Panc1 (cell line): Measurements from ENCODE around the gene SAMD4B. TPM values are rescaled to one million over a fixed set of nuclear protein-coding genes. Genes with fewer than 3 reads are reported as not detected.

ENCODE experiments used
- ATAC-seq: fragments of 200-7000 bp; cut with Tn5 transposase; 2 replicates; pipeline ENCODE4 v1.9.1; 2020; ENCODE audit warnings: mild to moderate bottlenecking, moderate library complexity
- BruUV-seq: library from RNA; stranded (reverse); fragments of 400-500 nt; replicated peaks from 2 replicates; lab custom pipeline; 2021; lab: Mats Ljungman, UMichigan
- CTCF ChIA-PET: fragments of 300-600 bp; sonication (Branson Sonifier 250); formaldehyde crosslinking; loops from one replicate; lab custom pipeline; 2022; ENCODE audit warnings: antibody characterized with exemption; lab: Charles Lee
- POLR2A ChIA-PET: fragments of 300-600 bp; sonication (Branson Sonifier 250); formaldehyde crosslinking; loops from one replicate; lab custom pipeline; 2022; ENCODE audit warnings: antibody characterized with exemption; lab: Charles Lee
- DNase-seq: peaks from one replicate; pipeline ENCODE4 v3.0.0-alpha.2; 2010; ENCODE audit warnings: low read depth, low spot score
- H3K27ac ChIP-seq: 2 replicates; pipeline ENCODE4 v1.5.1; 2011; ENCODE audit warnings: mild to moderate bottlenecking, low read length, inconsistent platforms
- H3K27me3 ChIP-seq: fragments of 200-500 bp; sonication (Bioruptor generic); 2 replicates; pipeline ENCODE4 v1.6.0; 2014; ENCODE audit warnings: low read length, inconsistent platforms; ENCODE audit not compliant: control insufficient read depth, insufficient read depth
- H3K36me3 ChIP-seq: fragments of 200-500 bp; sonication (Bioruptor generic); 2 replicates; pipeline ENCODE4 v1.5.1; 2014; ENCODE audit warnings: inconsistent platforms, mild to moderate bottlenecking, low read length, moderate library complexity; ENCODE audit not compliant: control insufficient read depth, insufficient read depth
- H3K4me1 ChIP-seq: 2 replicates; pipeline ENCODE4 v1.5.1; 2011; ENCODE audit warnings: inconsistent platforms, mild to moderate bottlenecking, low read length, moderate library complexity; ENCODE audit not compliant: control insufficient read depth, insufficient read depth
- H3K4me3 ChIP-seq, 2 experiments: 2 replicates each; pipeline ENCODE4 v1.5.1; 2011 to 2012; ENCODE audit warnings: low read depth in 2 of 2, low read length in 2 of 2, mild to moderate bottlenecking in 2 of 2, inconsistent platforms in 1 of 2, moderate library complexity in 1 of 2
- H3K9me3 ChIP-seq: fragments of 200-500 bp; sonication (Bioruptor generic); 2 replicates; pipeline ENCODE4 v1.5.1; 2014; ENCODE audit warnings: low read depth, mild to moderate bottlenecking, inconsistent platforms, low read length, moderate library complexity; ENCODE audit not compliant: control insufficient read depth, insufficient read depth
- POLR2AphosphoS5 ChIP-seq: IDR thresholded peaks from 2 replicates; pipeline ENCODE4 v1.6.1; 2012; ENCODE audit warnings: mild to moderate bottlenecking, low read depth, low read length, moderate library complexity
- SIN3A ChIP-seq: IDR thresholded peaks from 2 replicates; pipeline ENCODE4 v1.6.1; 2012; ENCODE audit warnings: low read depth, mild to moderate bottlenecking, low read length, moderate library complexity, borderline replicate concordance; ENCODE audit not compliant: insufficient read depth
- TCF7L2 ChIP-seq: IDR thresholded peaks from 2 replicates; pipeline ENCODE4 v1.6.1; 2011; ENCODE audit warnings: mild to moderate bottlenecking, low read depth, low read length, inconsistent platforms
- in situ Hi-C: cut with HindIII; loops from 2 replicates; pipeline ENCODE4 v1.10.0; 2016; ENCODE audit warnings: low sequenced_read_pairs, low pct_unique_long_range_greater_than_20kb
- intact Hi-C: fragments of 100-400 bp; cut with micrococcal nuclease; formaldehyde crosslinking; loops from one replicate; pipeline ENCODE4 v1.10.0; 2022; ENCODE audit not compliant: unreplicated experiment
- total RNA-seq: library from RNA; stranded (reverse); gene quantifications from one replicate; pipeline ENCODE4 v1.2.1, GENCODE V29; 2021; ENCODE audit not compliant: unreplicated experiment
- TF ChIP-seq, protein P1 (sequence below): fragments of 450-650 bp; IDR thresholded peaks from 2 replicates; pipeline ENCODE4 v1.5.1; 2017; ENCODE audit warnings: mild to moderate bottlenecking
- TF ChIP-seq, protein P2 (sequence below), 2 experiments: IDR thresholded peaks; 2 replicates each; pipeline ENCODE4 v1.6.1; 2011 to 2012; ENCODE audit warnings: low read depth in 2 of 2, control low read depth in 1 of 2, low read length in 1 of 2, mild to moderate bottlenecking in 1 of 2, moderate library complexity in 1 of 2; ENCODE audit not compliant: insufficient read depth in 1 of 2

Gene SAMD4B
- total RNA-seq, 1 experiment from 2014 or later = 1,339 TPM

- Histone ChIP-seq H3K27me3 (no peaks in the 10 kb centered on the region), H3K27ac (peak overlapping the region; percentile 90), H3K9me3 (no peaks in the 10 kb centered on the region), H3K36me3 (no peaks in the 10 kb centered on the region), H3K4me1 (peaks cover 89% of the 10 kb centered on the region), H3K4me3 (peak overlapping the region; percentile 34 to 55; a peak in 3 of 4 replicates)
- CTCF ChIA-PET = interaction anchor here (0.6 to 7.4 kb wide), 14 partner anchors 10 to 753 kb away, joined by 3 to 280 read pairs (median 7); partner anchors contain the start of genes MED29, PAF1, PLEKHG2 and RPS16
- ATAC-seq (peak; percentile 13), DNase-seq (peak; percentile 91)
- TF ChIP-seq, protein P1, sequence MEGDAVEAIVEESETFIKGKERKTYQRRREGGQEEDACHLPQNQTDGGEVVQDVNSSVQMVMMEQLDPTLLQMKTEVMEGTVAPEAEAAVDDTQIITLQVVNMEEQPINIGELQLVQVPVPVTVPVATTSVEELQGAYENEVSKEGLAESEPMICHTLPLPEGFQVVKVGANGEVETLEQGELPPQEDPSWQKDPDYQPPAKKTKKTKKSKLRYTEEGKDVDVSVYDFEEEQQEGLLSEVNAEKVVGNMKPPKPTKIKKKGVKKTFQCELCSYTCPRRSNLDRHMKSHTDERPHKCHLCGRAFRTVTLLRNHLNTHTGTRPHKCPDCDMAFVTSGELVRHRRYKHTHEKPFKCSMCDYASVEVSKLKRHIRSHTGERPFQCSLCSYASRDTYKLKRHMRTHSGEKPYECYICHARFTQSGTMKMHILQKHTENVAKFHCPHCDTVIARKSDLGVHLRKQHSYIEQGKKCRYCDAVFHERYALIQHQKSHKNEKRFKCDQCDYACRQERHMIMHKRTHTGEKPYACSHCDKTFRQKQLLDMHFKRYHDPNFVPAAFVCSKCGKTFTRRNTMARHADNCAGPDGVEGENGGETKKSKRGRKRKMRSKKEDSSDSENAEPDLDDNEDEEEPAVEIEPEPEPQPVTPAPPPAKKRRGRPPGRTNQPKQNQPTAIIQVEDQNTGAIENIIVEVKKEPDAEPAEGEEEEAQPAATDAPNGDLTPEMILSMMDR = no peak
- TF ChIP-seq POLR2AphosphoS5 (no peak), TCF7L2 (no peak), SIN3A (no peak)
- TF ChIP-seq, protein P2, sequence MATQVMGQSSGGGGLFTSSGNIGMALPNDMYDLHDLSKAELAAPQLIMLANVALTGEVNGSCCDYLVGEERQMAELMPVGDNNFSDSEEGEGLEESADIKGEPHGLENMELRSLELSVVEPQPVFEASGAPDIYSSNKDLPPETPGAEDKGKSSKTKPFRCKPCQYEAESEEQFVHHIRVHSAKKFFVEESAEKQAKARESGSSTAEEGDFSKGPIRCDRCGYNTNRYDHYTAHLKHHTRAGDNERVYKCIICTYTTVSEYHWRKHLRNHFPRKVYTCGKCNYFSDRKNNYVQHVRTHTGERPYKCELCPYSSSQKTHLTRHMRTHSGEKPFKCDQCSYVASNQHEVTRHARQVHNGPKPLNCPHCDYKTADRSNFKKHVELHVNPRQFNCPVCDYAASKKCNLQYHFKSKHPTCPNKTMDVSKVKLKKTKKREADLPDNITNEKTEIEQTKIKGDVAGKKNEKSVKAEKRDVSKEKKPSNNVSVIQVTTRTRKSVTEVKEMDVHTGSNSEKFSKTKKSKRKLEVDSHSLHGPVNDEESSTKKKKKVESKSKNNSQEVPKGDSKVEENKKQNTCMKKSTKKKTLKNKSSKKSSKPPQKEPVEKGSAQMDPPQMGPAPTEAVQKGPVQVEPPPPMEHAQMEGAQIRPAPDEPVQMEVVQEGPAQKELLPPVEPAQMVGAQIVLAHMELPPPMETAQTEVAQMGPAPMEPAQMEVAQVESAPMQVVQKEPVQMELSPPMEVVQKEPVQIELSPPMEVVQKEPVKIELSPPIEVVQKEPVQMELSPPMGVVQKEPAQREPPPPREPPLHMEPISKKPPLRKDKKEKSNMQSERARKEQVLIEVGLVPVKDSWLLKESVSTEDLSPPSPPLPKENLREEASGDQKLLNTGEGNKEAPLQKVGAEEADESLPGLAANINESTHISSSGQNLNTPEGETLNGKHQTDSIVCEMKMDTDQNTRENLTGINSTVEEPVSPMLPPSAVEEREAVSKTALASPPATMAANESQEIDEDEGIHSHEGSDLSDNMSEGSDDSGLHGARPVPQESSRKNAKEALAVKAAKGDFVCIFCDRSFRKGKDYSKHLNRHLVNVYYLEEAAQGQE (IDR thresholded peaks at IDR 0.05; ENCODE audit: insufficient read depth in 1 of 2, low read depth in 2 of 2, low read length in 1 of 2) = no peak
- no TSS peak for BruUV-seq
- in situ Hi-C loops = no loop called here
- POLR2A ChIA-PET = interaction anchor here (0.5 to 15.7 kb wide), 22 partner anchors 7 to 762 kb away, joined by 3 to 524 read pairs (median 4); partner anchors contain the start of genes IFNL1, MED29, PAF1 and PLEKHG2
- intact Hi-C loops = no loop called here
These were observed 59.5 kb downstream of the SAMD4B start for GRCh38 chr19:39401549-39402345.

DNA sequence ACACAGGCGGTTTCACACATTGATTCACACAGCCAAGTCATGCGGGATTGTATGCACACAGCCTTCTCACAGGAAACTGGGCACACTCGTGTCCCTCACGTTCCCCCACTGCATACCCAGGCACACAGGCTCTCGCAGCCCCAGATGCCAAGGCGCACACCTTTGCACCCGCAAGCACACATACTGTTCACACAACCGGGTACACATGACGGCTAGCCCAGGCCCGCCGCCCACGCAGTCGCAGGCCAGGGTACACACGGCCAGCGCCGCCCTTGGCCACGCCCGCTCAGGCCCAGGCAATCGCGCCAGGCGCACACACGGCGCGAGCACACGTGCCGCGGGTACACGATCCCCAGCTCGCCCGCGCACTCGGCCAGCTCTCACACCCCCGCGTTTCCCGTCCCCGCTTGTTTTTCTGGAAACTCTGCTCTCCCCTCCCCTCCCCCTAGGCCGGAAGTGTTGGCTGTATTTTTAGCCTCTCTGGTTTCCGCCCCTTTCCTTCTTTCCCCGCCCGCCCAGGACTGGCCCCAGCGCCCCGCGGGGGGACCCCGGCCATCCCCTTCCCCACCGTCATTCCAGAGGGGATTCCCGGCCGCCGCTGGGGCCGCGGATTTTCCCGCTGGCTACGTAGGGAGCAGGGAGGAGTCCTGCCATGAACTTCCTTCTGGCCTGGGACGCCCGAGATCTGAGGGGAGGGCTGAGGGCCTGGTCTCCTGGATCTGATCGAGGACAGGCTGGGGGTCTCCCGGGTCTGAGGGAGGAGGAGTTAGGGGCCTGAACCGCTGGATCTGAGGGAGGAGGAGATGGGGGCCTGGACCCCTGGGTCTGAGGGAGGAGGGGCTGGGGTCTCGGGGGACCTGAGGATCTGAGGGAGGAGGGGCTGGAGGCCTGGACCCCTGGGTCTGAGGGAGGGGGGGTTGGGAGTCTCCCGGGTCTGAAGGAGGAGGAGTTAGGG, 60.4 kb downstream of the SAMD4B start:
- peaks cover 81% of the 10 kb centered on the region for H3K4me1 ChIP-seq
- no peaks in the 10 kb centered on the region for H3K36me3 ChIP-seq
- intact Hi-C loops (no loop called here), in situ Hi-C loops (no loop called here)
- peak overlapping the region; percentile 90 for H3K27ac ChIP-seq
- POLR2A ChIA-PET = interaction anchor here (0.5 to 15.7 kb wide), 23 partner anchors 9 to 130 kb away, joined by 3 to 524 read pairs (median 6); partner anchors contain the start of genes EID2B, MED29, PAF1 and PLEKHG2
- no peaks in the 10 kb centered on the region for H3K9me3 ChIP-seq
- no peaks in the 10 kb centered on the region for H3K27me3 ChIP-seq
- peak overlapping the region; percentile 34 to 55 for H3K4me3 ChIP-seq
- ATAC-seq (peak; percentile 39), DNase-seq (peak; percentile 100)
- CTCF ChIA-PET = interaction anchor here (0.6 to 7.4 kb wide), 12 partner anchors 9 to 802 kb away, joined by 3 to 280 read pairs (median 7); partner anchors contain the start of genes PLEKHG2, RPS16 and SAMD4B
- BruUV-seq = TSS peak; percentile 53
- TF ChIP-seq TCF7L2 (no peak), POLR2AphosphoS5 (no peak), SIN3A (no peak)
- TF ChIP-seq, protein P2 (IDR thresholded peaks at IDR 0.05; ENCODE audit: insufficient read depth in 1 of 2, low read depth in 2 of 2, low read length in 1 of 2) = no peak
- TF ChIP-seq, protein P1 = no peak
